ENCODE results near the gene TAF11L7.
"Not testable (repeated sequence)": the region's sequence is repeated elsewhere in the genome, so short reads cannot be mapped to it uniquely, and the experiment has no call there.

Gene TAF11L7

DNA sequence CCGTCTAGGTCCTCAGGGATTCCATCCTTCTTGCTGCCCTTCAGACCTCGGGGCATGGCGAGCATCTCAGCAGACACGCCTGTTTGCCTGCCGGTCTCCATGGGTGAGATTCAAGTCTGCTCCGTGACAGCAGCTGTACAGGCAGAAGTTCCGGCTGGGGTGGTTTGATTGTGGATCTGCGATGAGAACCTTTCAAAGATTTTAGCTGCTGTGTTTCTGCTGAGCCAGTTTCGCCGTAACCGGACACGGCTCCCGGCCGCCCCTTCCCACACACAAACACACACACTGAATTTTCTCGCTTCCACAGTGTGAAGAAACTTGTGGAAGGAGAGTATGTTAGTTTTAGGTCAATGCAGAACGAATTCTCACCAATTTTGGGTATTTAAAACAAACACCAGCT, at the start of gene TAF11L7:
Gene TAF11L7 (minus strand): TSS at position 101 of the 400 bp plus-strand sequence.
- not testable (repeated sequence) for DNase-seq

DNA sequence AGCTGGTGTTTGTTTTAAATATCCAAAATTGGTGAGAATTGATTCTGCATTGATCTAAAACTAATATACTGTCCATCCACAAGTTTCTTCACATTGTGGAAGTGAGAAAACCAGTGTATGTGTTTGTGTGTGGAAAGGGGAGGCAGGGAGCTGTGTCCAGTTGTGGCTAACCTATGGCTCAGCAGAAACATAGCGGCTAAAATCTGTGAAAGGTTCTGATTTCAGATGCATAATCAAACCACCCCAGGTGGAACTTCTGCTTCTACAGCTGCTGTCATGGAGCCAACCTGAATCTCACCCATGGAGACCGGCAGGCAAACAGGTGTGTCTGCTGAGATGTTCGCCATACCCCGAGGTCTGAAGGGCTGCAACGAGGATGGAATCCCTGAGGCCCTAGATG, 48.6 kb upstream of the TAF11L7 start, which contains the start of gene TAF11L14:
Gene TAF11L14 (plus strand): TSS at position 301 of the 400 bp plus-strand sequence.
- no peak for DNase-seq

DNA sequence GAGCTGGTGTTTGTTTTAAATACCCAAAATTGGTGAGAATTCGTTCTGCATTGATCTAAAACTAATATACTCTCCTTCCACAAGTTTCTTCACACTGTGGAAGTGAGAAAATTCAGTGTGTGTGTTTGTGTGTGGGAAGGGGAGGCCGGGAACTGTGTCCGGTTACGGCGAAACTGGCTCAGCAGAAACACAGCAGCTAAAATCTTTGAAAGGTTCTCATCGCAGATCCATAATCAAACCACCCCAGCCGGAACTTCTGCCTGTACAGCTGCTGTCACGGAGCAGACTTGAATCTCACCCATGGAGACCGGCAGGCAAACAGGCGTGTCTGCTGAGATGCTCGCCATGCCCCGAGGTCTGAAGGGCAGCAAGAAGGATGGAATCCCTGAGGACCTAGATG, 46.2 kb upstream of the TAF11L7 start, which contains the start of gene TAF11L13:
Gene TAF11L13 (plus strand): TSS at position 301 of the 400 bp plus-strand sequence.
- DNase-seq = not testable (repeated sequence)

DNA sequence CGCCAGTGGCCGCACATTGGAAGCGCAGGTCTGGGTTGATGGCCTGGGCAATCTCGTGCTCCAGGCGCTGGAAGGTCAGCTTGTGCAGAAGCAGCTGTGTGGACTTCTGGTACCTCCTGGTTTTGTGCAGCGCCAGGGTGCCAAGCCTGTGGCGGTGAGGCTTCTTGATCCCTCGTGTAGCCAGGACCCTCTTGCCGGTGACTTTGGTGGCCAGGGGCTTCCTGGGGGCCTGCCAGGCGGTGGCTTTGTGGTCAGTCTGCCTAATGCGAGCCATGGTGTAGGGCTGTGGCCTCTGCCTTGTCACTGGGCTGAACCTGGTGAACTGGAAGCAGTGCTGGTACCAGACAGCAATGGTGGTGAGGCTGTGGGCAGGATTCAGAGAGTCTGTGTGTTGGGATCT, 40.1 kb upstream of the TAF11L7 start:
- no peak for DNase-seq

DNA sequence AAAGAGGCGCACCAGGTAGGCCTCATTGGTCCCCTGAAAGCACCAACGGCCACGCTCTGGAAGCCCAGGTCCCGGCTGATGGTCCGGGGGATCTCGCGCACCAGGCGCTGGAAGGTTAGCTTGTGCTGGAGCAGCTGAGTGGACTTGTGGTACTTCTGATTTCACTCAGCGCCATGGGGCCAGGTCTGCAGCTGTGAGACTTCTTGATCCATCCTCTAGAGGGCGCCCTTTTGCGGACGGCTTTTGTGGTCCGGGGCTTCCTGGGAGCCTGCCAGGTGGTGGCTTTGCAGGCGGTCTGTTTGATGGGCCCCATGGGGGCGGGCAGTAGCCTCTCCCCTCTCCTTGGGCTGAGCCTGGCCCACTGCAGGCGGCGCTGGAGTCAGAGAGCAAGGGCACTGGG, 35.1 kb upstream of the TAF11L7 start:
- DNase-seq = no peak

DNA sequence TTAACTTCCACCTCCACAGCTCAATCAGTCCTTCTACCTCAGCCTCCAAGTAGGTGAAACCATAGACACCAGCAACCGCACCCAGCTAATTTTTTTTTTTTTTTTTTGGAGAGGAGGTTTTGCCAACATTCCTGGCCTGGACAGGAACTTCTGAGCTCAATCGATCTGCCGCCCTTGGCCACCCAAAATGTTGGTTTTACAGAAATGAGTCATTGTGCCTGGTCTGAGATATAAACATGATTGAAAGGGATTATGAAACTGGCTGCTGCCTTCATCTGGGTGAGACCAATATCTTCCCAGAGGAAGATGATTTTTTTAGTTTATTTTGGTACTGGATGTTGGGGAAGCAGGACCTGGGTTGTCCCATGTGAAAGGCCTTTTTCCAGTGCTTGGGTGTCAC, 33.8 kb upstream of the TAF11L7 start:
- no peak for DNase-seq

DNA sequence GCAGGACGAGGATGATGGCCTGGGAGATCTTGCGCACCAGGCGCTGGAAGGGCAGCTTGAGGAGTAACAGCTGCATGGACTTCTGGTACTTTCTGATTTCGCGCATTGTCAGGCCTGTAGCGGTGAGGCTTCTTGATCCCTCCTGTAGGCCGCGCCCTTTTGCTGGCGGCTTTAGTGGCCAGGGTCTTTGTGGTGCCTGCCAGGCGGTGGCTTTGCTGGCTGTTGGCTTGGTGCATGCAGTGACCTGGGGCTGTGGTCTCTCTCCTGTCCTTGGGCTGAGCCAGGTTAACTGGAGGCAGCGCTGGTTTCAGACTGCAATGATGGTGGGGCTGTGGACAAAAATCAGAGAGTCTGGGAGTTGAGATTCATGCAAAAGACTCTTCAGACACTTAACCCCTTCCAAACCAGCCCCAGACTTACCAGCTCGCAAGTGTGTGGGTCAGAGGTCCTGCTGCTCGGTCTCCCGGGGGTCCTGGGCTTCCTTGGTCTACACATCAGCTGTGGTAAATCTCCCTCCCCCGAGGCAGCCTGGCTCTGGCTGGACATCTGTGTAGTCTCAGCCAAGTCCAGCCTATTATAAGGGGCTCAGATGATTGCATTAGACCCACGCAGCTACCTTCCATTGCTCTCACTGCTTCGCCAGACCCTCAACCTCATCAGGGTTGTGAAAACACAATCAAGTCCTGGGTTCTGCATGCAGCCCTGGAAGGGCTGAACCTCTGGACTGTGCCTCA, 29.5 kb upstream of the TAF11L7 start:
- no peak for DNase-seq

DNA sequence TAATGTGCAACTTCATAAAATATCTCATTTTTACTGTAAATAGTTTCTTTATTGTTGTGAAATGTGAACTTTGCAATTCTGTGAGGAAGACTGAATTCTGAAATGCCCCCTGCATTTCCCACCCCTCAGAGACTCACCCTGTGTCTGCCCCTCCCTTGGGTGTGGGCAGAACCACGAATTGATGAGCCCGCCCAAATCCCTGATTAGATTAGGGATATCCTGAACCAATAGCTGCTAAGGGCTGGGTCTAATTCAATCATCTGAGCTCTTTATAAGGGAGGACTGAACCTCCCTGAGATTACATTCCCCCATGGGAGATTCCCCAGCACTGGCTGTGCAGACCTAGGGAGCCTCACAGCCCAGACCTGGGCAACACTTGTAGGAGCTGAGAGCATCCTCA, 24.5 kb upstream of the TAF11L7 start, which contains the start of gene TAF11L12:
Gene TAF11L12 (plus strand): TSS at position 301 of the 400 bp plus-strand sequence.
- not testable (repeated sequence) for DNase-seq

DNA sequence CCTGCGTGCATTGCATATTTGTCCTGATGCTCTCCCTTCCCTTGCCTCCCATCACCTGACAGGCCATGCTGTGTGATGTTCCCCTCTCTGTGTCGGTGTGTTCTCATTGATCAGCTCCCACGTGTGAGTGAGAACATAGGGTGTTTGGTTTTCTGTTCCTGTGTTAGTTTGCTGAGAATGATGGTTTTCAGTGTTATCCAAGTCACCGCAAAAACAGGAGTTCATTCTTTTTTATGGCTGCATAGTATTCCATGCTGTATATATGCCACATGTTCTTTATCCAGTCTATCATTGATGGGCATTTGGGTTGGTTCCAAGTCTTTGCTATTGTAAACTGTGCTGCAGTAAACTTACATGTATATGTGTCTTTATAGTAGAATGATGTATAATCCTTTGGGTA, 21.9 kb upstream of the TAF11L7 start:
- DNase-seq = not testable (repeated sequence)

DNA sequence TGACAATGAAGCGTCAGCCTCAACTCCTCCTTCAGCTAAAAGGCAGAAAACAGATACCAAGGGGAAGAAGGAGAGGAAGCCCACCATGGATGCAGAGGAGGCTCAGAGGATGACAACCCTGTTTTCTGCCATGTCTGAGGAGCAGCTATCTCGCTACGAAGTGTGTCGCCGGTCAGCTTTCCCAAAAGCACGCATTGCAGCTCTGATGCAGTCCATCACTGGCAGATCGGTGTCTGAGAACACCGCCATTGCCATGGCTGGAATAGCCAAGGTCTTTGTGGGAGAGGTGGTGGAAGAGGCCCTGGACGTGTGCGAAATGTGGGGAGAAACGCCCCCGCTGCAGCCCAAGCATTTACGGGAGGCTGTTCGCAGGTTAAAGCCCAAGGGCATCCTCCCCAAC, 19.4 kb upstream of the TAF11L7 start:
- DNase-seq = no peak

DNA sequence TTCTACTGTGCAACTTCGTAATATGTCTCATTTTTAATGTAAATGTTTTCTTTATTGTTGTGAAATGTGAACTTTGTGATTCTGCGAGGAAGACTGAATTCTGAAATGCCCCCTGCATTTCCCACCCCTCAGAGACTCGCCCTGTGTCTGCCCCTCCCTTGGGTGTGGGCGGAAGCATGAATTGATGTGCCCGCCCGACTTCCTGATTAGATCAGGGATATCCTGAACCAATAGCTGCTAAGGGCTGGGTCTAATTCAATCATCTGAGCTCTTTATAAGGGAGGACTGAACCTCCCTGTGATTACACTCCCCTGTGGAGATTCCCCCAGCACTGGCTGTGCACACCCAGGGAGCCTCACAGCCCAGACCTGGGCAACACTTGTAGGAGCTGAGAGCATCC, 18.3 kb upstream of the TAF11L7 start, which contains the start of gene TAF11L11:
Gene TAF11L11 (plus strand): TSS at position 304 of the 400 bp plus-strand sequence.
- DNase-seq = not testable (repeated sequence)

DNA sequence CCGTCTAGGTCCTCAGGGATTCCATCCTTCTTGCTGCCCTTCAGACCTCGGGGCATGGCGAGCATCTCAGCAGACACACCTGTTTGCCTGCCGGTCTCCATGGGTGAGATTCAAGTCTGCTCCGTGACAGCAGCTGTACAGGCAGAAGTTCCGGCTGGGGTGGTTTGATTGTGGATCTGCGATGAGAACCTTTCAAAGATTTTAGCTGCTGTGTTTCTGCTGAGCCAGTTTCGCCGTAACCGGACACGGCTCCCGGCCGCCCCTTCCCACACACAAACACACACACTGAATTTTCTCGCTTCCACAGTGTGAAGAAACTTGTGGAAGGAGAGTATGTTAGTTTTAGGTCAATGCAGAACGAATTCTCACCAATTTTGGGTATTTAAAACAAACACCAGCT, 12.2 kb upstream of the TAF11L7 start, which contains the start of gene TAF11L10:
Gene TAF11L10 (minus strand): TSS at position 101 of the 400 bp plus-strand sequence.
- DNase-seq = not testable (repeated sequence)

DNA sequence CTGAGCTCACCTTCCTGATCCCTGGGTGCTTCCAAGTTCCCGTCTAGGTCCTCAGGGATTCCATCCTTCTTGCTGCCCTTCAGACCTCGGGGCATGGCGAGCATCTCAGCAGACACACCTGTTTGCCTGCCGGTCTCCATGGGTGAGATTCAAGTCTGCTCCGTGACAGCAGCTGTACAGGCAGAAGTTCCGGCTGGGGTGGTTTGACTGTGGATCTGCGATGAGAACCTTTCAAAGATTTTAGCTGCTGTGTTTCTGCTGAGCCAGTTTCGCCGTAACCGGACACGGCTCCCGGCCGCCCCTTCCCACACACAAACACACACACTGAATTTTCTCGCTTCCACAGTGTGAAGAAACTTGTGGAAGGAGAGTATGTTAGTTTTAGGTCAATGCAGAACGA, 8.7 kb upstream of the TAF11L7 start, which contains the start of gene TAF11L9:
Gene TAF11L9 (minus strand): TSS at position 140 of the 400 bp plus-strand sequence.
- not testable (repeated sequence) for DNase-seq

DNA sequence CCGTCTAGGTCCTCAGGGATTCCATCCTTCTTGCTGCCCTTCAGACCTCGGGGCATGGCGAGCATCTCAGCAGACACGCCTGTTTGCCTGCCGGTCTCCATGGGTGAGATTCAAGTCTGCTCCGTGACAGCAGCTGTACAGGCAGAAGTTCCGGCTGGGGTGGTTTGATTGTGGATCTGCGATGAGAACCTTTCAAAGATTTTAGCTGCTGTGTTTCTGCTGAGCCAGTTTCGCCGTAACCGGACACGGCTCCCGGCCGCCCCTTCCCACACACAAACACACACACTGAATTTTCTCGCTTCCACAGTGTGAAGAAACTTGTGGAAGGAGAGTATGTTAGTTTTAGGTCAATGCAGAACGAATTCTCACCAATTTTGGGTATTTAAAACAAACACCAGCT, 5.3 kb upstream of the TAF11L7 start, which contains the start of gene TAF11L8:
Gene TAF11L8 (minus strand): TSS at position 101 of the 400 bp plus-strand sequence.
- DNase-seq = not testable (repeated sequence)

Data from stimulated activated CD4-positive, alpha-beta T cell treated with anti-CD3 and anti-CD28 coated beads, Interleukin-4, amount 100 ng/mL, for 4 hours (primary cell).